ENCODE data around the gene OSBPL10.

Gene OSBPL10

DNA sequence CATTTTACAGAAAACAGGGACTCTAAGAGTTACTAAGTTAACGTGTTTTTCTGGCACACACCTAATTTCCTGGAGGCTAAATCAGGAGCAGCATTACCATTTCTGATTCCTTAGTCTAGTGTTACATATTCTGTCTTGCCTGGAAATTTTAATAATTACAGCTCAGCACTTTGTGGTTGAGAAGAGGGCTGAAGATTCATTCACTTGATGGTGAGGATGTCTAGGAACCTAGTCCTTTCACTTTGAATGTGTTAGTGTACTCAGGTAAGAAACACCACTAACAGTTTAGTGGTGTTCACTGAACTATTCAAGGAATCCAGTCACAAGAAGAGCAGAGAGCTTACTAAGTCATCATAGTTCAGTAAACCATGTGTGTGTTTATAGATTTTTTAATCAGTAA, 345.5 kb downstream of the OSBPL10 start:
- H3K27ac ChIP-seq = no peak overlapping the region
- TF ChIP-seq, protein P1, sequence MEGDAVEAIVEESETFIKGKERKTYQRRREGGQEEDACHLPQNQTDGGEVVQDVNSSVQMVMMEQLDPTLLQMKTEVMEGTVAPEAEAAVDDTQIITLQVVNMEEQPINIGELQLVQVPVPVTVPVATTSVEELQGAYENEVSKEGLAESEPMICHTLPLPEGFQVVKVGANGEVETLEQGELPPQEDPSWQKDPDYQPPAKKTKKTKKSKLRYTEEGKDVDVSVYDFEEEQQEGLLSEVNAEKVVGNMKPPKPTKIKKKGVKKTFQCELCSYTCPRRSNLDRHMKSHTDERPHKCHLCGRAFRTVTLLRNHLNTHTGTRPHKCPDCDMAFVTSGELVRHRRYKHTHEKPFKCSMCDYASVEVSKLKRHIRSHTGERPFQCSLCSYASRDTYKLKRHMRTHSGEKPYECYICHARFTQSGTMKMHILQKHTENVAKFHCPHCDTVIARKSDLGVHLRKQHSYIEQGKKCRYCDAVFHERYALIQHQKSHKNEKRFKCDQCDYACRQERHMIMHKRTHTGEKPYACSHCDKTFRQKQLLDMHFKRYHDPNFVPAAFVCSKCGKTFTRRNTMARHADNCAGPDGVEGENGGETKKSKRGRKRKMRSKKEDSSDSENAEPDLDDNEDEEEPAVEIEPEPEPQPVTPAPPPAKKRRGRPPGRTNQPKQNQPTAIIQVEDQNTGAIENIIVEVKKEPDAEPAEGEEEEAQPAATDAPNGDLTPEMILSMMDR (IDR thresholded peaks at IDR 0.05) = no peak
- no peak for TF ChIP-seq ZFX (IDR thresholded peaks at IDR 0.05; ENCODE audit: borderline replicate concordance)

DNA sequence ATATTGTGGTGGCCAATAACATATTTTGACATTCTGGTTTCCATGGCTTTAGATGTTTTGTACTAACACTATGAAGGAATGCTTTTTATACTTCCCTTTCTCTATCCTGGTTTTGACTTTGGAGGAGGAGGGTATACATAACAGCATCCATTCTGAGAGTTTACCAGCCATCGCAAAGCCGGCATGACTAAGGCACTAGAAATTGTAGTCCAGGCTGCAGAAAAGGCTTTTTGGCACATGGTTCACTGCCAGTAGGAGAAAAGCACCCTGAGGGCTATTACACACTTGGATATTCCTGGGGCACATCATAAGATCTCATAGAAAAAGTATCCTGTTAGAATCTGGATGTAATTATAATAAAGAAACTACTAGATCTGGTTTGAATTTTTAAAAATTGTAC, 346.6 kb downstream of the OSBPL10 start:
- no peak overlapping the region for H3K27ac ChIP-seq

DNA sequence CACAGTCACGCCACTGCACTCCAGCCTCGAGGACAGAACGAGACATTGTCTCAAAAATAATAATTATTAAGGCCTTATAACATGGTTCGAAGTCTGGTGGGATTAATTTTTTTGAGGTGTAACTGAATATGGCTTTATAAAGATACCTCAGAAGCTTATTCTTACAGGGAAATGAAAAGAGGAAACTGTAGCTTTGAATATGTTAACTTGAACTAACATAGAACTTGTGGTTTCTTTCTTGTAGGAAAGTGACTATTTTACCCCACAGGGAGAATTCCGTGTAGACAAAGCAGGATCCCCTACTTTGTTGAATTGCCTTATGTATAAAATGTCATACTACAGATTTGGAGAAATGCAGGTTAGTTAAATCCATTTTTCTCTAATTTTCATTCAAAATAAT, 352.0 kb downstream of the OSBPL10 start:
- H3K27ac ChIP-seq = no peak overlapping the region
- TF ChIP-seq, protein P1 (IDR thresholded peaks at IDR 0.05) = no peak
- no peak for TF ChIP-seq ZFX (IDR thresholded peaks at IDR 0.05; ENCODE audit: borderline replicate concordance)

More for the DNA sequence above, 346.6 kb downstream of the OSBPL10 start:
- TF ChIP-seq, protein P1 (IDR thresholded peaks at IDR 0.05) = no peak
- TF ChIP-seq ZFX (IDR thresholded peaks at IDR 0.05; ENCODE audit: borderline replicate concordance) = no peak

DNA sequence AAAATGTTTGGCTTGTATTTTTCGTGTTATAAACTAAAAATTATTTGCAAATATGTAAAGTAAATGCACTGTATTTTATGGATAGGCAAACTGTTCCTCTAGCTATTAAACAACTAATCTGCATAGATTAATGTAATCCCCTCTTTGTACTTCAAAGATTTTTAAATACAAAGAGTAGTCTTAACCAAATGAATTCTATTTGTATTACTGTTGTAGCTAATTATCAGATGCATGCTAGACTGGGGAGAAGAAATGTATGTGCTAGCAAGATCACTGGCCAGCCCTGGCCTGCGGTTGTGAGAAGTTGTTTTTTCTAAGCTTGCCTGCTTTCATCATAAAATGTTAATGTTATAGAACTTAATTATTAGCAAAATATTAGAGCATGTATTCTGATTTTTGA, 355.7 kb downstream of the OSBPL10 start:
- no peak for TF ChIP-seq ZFX (IDR thresholded peaks at IDR 0.05; ENCODE audit: borderline replicate concordance)
- TF ChIP-seq, protein P1 (IDR thresholded peaks at IDR 0.05) = no peak
- H3K27ac ChIP-seq = no peak overlapping the region

DNA sequence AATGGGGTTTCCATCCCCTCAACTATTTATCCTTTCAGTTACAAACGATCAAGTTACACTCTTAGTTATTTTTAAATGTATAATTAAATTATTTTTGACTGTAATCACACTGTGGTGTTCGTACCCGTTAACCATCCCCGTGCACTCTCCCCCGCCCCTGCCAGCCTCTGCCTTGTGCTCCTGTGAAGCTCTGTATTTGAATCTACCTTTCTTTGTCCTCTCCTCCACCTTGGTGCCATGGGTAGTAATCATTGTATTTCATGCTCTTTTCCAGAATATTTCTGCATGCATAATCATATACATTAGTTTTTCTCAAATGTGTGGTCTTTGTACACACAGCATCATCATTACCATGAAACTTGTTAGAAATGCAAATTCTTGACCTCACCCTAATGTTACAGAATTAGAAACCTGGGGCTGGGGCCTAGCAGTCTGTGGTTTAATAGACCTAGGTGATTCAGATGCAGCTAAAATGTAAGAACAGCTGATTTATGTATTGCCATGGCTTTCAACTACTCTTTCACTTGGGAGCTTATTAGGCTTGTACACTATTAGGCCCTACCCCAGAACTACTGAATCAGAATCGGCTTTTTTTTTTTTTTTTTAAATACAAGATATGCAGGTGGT, 356.9 kb downstream of the OSBPL10 start:
- H3K27ac ChIP-seq = no peak overlapping the region
- TF ChIP-seq, protein P1 (IDR thresholded peaks at IDR 0.05) = no peak
- TF ChIP-seq ZFX (IDR thresholded peaks at IDR 0.05; ENCODE audit: borderline replicate concordance) = no peak

DNA sequence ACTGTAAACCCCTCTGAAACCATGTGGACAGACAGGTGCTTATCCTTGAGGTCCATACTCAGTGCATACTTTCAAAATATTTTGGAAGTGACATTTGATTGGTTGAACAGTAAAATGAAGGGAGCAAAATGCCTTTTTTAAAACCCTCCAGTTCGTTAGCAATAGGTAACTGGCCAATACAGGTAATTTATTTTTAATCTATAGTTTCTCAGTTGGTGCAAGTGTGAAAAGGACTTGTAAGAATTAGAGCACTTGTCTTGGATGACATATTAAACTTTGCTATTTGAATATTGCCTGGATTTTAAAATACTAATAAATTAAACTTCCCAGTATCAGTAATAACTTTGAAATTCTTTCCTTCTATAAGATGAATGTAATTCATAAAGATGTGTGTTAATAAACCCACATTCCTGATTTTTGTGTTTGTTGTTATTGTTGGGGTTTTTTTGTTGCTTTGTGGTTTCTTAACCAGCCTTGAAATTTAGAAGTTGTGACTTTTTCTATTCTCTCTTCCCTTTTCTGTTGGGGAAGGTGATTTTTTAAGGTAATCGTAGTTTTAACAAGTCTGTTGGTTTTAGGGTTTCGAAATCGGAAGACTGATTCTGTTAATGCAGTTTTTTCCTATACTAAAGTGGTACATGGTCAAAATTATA, 358.3 kb downstream of the OSBPL10 start:
- no peak overlapping the region for H3K27ac ChIP-seq
- no peak for TF ChIP-seq ZFX (IDR thresholded peaks at IDR 0.05; ENCODE audit: borderline replicate concordance)
- TF ChIP-seq, protein P1 (IDR thresholded peaks at IDR 0.05) = no peak

DNA sequence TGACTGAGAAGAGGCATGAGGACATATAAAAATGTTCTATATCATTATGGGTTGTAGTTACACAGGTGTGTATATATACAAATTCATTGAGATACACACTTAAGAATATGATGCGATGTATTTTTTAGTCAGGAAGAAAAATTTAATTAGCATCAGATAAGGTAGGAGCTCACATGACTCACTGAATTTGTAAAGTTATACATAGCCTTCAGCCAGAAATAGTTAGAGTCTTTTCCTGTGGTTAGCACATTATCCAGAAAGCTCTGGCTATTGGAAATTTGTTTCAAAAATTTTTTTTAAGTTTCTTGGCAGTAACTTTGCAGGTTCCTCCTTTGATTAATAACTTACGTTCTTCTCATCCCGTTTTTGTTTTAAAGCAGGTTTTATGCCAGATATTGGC, 359.7 kb downstream of the OSBPL10 start:
- no peak for TF ChIP-seq ZFX (IDR thresholded peaks at IDR 0.05; ENCODE audit: borderline replicate concordance)
- TF ChIP-seq, protein P1 (IDR thresholded peaks at IDR 0.05) = no peak
- no peak overlapping the region for H3K27ac ChIP-seq
